ENCODE results near the gene LIN9.
"Not testable (repeated sequence)": the region's sequence is repeated elsewhere in the genome, so short reads cannot be mapped to it uniquely, and the experiment has no call there.

The LIN9 gene

GRCh38 chr1:226314055-226314454 lies 5.1 kb upstream of the LIN9 start:
- no peak for DNase-seq

DNA sequence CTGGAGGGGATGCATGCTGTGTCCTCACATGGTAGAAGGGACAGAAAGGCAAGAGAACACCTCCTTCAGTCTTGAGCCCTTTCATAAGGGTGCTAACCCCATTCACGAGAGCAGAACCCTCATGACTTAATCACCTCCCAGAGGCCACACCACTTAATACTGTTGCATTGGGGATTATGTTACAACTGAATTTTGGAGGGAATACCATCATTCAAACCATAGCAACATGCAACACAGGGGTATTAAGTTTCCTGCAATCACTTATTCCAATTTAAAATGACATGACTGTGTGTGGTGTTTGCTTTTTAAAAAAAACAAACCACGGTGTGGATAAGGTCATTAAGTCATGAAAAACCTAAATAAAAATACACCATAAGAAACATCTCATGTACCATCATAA lies 3.1 kb upstream of the LIN9 start:
- DNase-seq = no peak

DNA sequence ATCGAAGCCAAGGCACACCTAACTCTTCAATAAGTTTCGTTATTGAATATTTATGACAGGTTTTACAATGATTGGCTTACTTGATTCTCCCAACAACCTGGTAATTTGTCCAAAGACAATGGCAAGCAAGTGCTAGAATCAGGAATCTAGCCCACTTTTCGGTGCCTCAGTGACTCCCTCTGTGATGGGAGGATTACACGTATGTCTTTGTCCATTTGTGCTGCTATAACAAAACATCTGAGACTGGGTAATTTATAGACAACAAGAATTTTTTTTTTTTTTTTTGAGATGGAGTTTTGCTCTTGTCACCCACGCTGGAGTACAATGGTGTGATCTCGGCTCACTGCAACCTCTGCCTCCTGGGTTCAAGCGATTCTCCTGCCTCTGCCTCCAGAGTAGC lies 2.4 kb upstream of the LIN9 start:
- DNase-seq = no peak

DNA sequence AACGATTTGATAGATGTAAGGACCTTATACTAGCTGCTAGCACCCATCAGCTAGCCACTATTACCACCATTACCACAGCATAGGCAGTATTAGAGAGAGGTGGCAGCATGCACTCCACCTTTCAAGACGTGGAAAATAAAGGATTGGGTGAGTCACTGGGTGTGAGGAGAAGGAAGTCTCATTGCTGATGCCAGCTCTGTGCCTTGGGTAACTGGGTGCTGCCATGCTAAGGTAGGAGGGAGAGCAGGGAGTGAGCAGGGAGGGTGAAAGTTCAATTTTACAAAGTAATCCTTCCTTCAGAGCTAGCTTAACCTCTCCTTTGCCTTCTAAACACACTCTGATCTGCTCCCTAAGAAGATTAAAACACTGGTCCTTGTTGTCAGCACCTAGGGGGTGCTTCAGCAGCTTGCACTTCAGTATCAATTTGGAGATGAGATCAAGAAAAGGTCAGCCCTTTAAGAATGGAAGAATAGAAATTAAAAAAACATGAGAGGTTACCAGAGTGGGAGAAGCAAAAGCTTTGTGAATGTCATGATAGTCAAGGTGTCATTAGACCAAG lies 1.8 kb upstream of the LIN9 start:
- DNase-seq = no peak

GRCh38 chr1:226310245-226310540 lies 1.2 kb upstream of the LIN9 start:
- DNase-seq = no peak

DNA sequence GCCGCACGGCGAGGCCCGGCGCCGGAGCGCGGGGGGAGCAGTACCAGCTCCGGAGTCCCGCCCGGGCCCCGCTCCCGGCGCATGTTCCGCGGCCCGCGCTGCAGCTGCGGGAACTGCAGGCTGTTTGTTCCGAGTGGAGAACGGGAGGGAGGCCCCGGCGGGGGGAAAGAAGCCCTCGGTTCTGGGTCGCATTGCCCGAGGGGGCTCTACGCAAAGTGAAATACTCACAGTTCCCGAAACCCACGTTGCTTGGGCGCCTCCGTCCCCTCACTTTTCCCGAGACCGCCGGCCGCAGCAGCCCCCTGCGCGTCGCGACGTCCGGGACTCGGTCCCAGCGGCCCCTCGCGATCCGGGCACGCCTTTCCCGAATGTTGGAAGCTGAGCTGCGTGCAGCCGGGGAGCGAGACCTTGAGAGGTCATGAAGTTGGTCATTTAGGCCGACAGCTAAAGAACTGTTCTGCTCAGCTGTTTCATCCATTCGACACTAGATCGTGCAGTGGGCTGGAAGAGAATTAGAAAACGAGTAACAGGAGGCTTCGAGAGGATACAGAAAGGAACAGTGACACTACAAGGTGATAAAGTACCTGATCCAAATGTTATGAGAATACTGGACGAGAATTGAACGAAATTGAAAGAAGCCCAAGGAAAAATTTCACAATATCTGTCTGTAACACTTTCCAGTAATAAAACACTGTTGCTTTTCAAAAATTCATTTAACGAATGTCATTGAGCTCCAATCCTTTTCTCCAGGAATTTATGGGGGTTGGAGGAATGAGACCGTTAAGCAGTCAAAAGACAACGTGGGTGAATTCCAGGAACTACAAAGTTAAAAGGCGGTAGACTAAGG lies 657 bp upstream of the LIN9 start:
- no peak for DNase-seq

- no peak for DNase-seq
Measured at GRCh38 chr1:226308166-226308722, 720 bp downstream of the LIN9 start.

GRCh38 chr1:226306425-226306824 lies 2.5 kb downstream of the LIN9 start:
- no peak for DNase-seq

- DNase-seq = no peak
Measured at GRCh38 chr1:226305184-226305583, 3.8 kb downstream of the LIN9 start.

DNA sequence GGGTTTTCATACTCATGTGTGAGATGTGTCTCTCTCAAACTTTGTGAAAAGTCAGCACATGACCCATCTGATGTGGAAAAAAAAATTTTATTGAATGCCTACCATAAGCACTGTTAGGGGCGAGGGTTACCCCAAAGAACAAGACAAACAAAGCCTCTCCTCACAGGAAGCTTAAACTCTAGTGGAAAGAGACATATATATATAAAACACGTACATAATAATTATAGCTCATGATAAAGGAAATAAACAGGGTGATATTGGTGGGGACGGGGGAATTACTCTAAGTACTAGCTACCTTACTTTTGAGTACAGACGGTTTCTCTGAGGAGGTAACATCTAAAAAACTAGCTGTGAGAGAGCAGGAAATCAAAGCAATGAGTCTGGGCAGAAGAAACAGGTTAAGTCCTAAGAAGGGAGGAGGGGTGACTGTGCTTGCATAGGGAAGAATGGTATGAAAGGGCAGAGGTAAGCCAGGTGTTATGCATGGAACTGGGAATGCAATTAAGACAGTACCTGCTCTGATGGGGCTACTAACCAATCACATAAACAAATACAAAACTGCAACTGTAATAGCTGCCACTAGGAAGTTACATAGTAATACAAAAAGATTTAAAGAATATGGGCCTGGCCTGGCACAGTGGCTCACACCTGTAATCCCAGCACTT lies 4.5 kb downstream of the LIN9 start:
- DNase-seq = no peak

DNA sequence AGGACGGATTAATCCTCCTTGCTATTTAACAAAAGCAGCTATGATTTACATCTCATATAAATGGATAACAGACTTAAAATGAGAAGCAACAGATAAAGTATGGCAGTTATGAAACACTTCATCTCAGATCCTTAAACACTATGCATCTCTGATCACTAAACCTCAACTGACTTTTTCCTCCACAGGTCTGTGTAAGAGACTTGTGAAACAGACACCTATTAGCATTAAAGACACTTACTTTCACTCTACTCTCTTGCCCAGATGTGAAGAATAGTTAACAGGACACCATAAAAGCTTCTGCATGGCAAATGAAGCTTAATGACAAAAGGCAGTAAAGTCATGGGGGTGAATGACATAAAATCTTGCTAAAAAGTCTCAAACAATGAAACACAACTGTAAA lies 6.2 kb downstream of the LIN9 start:
- no peak for DNase-seq

GRCh38 chr1:226296911-226297310 lies 12.1 kb downstream of the LIN9 start:
- no peak for DNase-seq

GRCh38 chr1:226293553-226293920 lies 15.4 kb downstream of the LIN9 start:
- peak; percentile 15 for DNase-seq

DNA sequence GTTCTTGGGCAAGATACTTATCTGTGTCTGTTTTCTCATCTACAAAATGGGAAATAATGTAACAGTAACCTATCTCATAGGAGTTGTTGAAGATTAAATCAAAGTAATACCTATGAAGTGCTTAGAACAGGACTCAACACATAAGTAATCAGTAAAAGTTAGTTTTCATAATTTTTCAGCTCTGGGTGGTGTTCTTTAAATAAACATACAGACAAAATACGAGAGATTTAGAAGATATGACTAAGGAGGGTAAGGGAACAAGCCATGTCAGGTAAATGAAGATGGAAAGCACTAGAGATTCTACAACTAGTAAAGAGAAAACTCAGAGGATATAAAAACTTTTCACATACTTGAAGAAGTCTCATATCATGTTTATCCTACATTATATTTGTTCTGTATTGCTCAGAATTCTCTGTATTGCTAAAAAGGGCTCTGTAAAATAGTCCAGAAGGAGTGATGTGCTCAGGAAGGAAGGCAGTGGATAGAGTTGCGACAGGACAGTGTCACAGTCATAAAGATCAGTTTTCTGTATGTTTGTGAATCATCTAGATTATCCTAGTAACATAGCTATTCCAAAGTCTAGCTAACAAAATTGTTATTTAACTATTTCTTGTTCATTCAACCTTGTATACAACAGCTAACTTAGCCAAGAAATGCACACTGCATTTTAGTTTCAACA lies 16.0 kb downstream of the LIN9 start:
- no peak for DNase-seq

GRCh38 chr1:226287587-226287986 lies 21.4 kb downstream of the LIN9 start:
- no peak for DNase-seq

DNA sequence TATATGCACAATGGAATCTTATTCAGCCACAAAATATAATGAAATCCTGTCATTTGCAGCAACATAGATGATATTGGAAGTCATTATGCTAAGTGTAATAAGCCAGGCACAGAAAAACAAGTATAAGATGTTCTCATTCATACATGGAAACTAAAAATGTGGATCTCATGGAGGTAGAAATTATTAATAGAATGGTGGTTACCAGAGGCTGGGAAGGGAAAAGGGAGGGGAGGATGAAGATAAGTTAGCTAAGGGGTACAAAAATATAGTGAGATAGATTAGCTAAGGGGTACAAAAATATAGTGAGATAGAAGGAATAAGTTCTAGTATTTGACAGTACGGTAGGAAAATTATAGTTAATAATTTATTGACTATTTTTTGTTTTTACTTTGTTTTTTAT lies 27.9 kb downstream of the LIN9 start:
- no peak for DNase-seq

DNA sequence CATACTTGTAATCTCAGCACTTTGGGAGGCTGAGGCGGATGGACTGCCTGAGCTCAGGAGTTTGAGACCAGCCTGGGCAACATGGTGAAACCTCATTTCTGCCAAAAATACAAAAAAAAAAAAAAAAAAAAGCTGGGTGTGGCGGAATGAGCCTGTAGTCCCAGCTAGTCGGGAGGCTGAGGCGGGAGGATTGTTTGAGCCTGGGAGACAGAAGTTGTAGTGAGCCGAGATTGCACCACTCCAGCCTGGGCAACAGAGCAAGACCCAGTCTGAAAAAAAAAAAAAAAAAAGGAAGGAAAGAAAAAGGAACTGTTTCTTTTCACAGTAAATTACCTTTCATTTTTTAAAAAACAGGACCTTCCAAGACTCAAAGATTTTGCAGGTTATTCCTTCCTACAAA lies 29.5 kb downstream of the LIN9 start:
- DNase-seq = no peak

DNA sequence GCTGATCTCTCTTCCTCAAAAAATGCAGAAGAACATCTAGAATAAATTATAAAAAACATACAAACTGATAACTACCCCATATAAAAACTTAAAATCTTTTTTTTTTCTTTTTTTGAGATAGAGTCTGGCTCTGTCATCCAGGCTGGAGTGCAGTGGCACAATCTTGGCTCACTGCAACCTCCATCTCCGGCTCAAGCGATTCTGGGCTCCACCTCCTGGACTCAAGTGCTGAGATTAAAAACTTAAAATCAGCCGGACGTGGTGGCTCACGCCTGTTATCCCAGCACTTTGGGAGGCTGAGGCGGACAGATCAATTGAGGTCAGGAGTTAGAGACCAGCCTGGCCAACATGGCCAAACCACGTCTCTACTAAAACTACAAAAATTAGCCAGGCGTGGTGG lies 31.1 kb downstream of the LIN9 start:
- no peak for DNase-seq

DNA sequence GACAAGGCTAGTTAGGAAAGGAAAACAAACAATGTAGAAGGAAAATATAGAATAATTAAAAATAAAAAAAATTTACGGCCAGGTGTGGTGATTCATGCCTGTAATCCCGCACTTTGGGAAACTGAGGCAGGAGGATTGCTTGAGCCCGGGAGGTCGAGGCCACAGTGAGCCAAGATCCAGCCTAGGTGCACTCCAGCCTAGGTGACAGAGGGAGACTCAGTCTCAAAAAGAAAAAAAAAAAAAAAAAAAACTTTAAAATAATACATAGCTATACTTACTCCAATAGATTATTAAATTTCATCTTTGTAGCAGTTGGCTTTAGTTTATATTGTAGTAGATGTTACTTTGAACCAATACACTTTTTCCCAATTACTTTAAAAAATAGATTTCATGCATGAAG lies 32.0 kb downstream of the LIN9 start:
- DNase-seq = no peak

DNA sequence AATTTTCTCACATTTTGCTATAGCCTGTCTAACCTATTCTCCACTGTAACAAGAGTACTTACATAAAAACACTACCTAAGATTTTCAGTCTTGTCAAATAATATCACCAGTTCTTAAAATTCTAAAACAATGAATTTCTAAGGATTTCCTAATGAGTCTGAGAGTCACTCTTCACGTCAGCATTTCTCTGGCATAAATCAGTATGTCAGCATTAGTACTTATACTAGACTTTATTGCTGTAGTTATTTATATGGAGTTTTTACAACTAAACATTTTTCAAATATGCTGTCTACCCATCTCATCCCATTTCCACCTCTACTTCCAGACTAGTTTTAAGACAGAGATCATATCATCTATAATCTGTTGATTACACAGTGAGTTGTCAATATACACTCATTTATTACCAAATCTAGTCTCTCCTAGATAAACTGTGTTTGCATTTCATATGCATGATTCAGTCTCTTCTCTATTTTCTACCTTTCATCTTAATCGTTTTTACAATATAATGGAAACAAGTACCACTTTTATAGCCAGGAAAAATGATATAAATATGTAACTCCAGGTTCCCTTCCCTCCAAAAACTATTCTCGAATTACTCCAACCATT lies 32.8 kb downstream of the LIN9 start:
- no peak for DNase-seq

GRCh38 chr1:226274138-226274537 lies 34.8 kb downstream of the LIN9 start:
- no peak for DNase-seq

- not testable (repeated sequence) for DNase-seq
Measured at GRCh38 chr1:226272233-226272902, 36.6 kb downstream of the LIN9 start.

Measured in NCI-H446 treated with DMSO at 0.1 percent for 48 hours (cell line).